ENCODE measurements around the gene PCNX1. TPM values are rescaled to one million over a fixed set of nuclear protein-coding genes. Genes with fewer than 3 reads are reported as not detected.
A peak's percentile ranks its signal among the peaks of the same experiment; 100 is the strongest.
"Not testable (repeated sequence)": the region's sequence is repeated elsewhere in the genome, so short reads cannot be mapped to it uniquely, and the experiment has no call there.

The PCNX1 gene
- total and polyA plus RNA-seq, 4 experiments from 2014 or later = 10.7 to 128 (median 68.4) TPM

GRCh38 chr14:71129716-71130490 is 222.6 kb downstream of the PCNX1 start:
- peak overlapping the region in 1 of 8 donors; percentile 15 for H3K4me3 Mint-ChIP-seq
- POLR2A ChIA-PET (ENCODE audit: partially characterized antibody); H3K9me3 Mint-ChIP-seq: not testable (repeated sequence)

GRCh38 chr14:71130491-71131179 is 223.4 kb downstream of the PCNX1 start:
- Mint-ChIP-seq H3K4me3 (peak overlapping the region in 1 of 8 donors; percentile 11), H3K36me3 (no peaks in the 10 kb centered on the region), H3K4me1 (peaks cover 0 to 11% (median 8%) of the 10 kb centered on the region in 4 donors), H3K27ac (peak overlapping the region in 1 of 7 donors; percentile 14), H3K27me3 (no peaks in the 10 kb centered on the region), H3K9me3 (peaks cover 0 to 3% (median 0%) of the 10 kb centered on the region in 8 donors)
- DNase-seq = no peak
- no peak overlapping the region for H3K4me3 ChIP-seq (ENCODE audit: low read length in 2 of 2)
- intact Hi-C loops (cut with micrococcal nuclease) = no loop called here
- ChIA-PET CTCF (ENCODE audit: partially characterized antibody) (interaction anchor here (2.3 kb wide), 1 partner anchor 622 kb away, joined by 9 read pairs; no protein-coding TSS in a partner anchor), POLR2A (ENCODE audit: partially characterized antibody) (no interaction called here)
- H3K4me1 ChIP-seq (ENCODE audit: insufficient read depth, low read length) = no peaks in the 10 kb centered on the region
- H3K36me3 ChIP-seq (ENCODE audit: insufficient read depth, low read length) = no peaks in the 10 kb centered on the region
- no peaks in the 10 kb centered on the region for H3K9me3 ChIP-seq (ENCODE audit: control insufficient read depth in 1 of 2, low read length in 2 of 2)
- no peaks in the 10 kb centered on the region for H3K27me3 ChIP-seq (ENCODE audit: insufficient read depth, low read length)
- H3K27ac ChIP-seq (ENCODE audit: low read depth, low read length) = no peak overlapping the region

More at GRCh38 chr14:71129716-71130490, 222.6 kb downstream of the PCNX1 start:
- H3K27ac Mint-ChIP-seq; H3K4me1 ChIP-seq (ENCODE audit: insufficient read depth, low read length); DNase-seq; H3K27me3 ChIP-seq (ENCODE audit: insufficient read depth, low read length); CTCF ChIA-PET (ENCODE audit: partially characterized antibody); H3K27me3 Mint-ChIP-seq; H3K36me3 Mint-ChIP-seq; H3K27ac ChIP-seq (ENCODE audit: low read depth, low read length); H3K36me3 ChIP-seq (ENCODE audit: insufficient read depth, low read length); intact Hi-C loops (cut with micrococcal nuclease); H3K9me3 ChIP-seq (ENCODE audit: control insufficient read depth in 1 of 2, low read length in 2 of 2); H3K4me3 ChIP-seq (ENCODE audit: low read length in 2 of 2): not testable (repeated sequence)
- H3K4me1 Mint-ChIP-seq = peaks cover 0 to 11% (median 8%) of the 10 kb centered on the region in 4 donors

- Mint-ChIP-seq H3K36me3 (no peaks in the 10 kb centered on the region), H3K4me3 (no peak overlapping the region), H3K4me1 (peaks cover 0 to 11% (median 8%) of the 10 kb centered on the region in 4 donors), H3K27ac (peak overlapping the region in 2 of 7 donors; percentile 2 to 36), H3K27me3 (no peaks in the 10 kb centered on the region), H3K9me3 (peaks cover 0 to 2% (median 0%) of the 10 kb centered on the region in 8 donors)
- CTCF ChIA-PET (ENCODE audit: partially characterized antibody) = interaction anchor here (2.3 to 12.7 kb wide), 2 partner anchors 619 to 620 kb away, joined by 9 to 235 read pairs; no protein-coding TSS in a partner anchor
- intact Hi-C loops (cut with micrococcal nuclease) = no loop called here
- DNase-seq = no peak
- Histone ChIP-seq H3K4me3 (ENCODE audit: low read length in 2 of 2) (no peak overlapping the region), H3K36me3 (ENCODE audit: insufficient read depth, low read length) (no peaks in the 10 kb centered on the region), H3K4me1 (ENCODE audit: insufficient read depth, low read length) (no peaks in the 10 kb centered on the region), H3K27me3 (ENCODE audit: insufficient read depth, low read length) (no peaks in the 10 kb centered on the region), H3K9me3 (ENCODE audit: control insufficient read depth in 1 of 2, low read length in 2 of 2) (no peaks in the 10 kb centered on the region), H3K27ac (ENCODE audit: low read depth, low read length) (no peak overlapping the region)
- POLR2A ChIA-PET (ENCODE audit: partially characterized antibody) = no interaction called here
These were observed 226.0 kb downstream of the PCNX1 start for GRCh38 chr14:71133296-71133695.

GRCh38 chr14:71135496-71135895 is 228.2 kb downstream of the PCNX1 start:
- no peaks in the 10 kb centered on the region for H3K9me3 ChIP-seq (ENCODE audit: control insufficient read depth in 1 of 2, low read length in 2 of 2)
- H3K4me3 ChIP-seq (ENCODE audit: low read length in 2 of 2) = no peak overlapping the region
- ChIA-PET POLR2A (ENCODE audit: partially characterized antibody) (no interaction called here), CTCF (ENCODE audit: partially characterized antibody) (interaction anchor here (1.1 to 12.7 kb wide), 3 partner anchors 186 to 617 kb away, joined by 3 to 235 read pairs (median 3); no protein-coding TSS in a partner anchor)
- DNase-seq = no peak
- H3K36me3 Mint-ChIP-seq = no peaks in the 10 kb centered on the region
- H3K4me3 Mint-ChIP-seq = no peak overlapping the region
- peaks cover 0 to 3% of the 10 kb centered on the region in 2 donors for H3K27me3 Mint-ChIP-seq
- peaks cover 5 to 10% (median 8%) of the 10 kb centered on the region in 4 donors for H3K4me1 Mint-ChIP-seq
- H3K36me3 ChIP-seq (ENCODE audit: insufficient read depth, low read length) = no peaks in the 10 kb centered on the region
- H3K27ac Mint-ChIP-seq = no peak overlapping the region
- peaks cover 5% of the 10 kb centered on the region for H3K4me1 ChIP-seq (ENCODE audit: insufficient read depth, low read length)
- H3K9me3 Mint-ChIP-seq = peaks cover 0 to 4% (median 0%) of the 10 kb centered on the region in 8 donors
- H3K27me3 ChIP-seq (ENCODE audit: insufficient read depth, low read length) = no peaks in the 10 kb centered on the region
- intact Hi-C loops (cut with micrococcal nuclease) = loop anchor here (5.0 kb wide), 1 partner anchor 267 kb away; no protein-coding TSS in a partner anchor
- no peak overlapping the region for H3K27ac ChIP-seq (ENCODE audit: low read depth, low read length)

- no peaks in the 10 kb centered on the region for H3K27me3 ChIP-seq (ENCODE audit: insufficient read depth, low read length)
- intact Hi-C loops (cut with micrococcal nuclease) = loop anchor here (5.0 kb wide), 1 partner anchor 266 kb away; no protein-coding TSS in a partner anchor
- Mint-ChIP-seq H3K27ac (no peak overlapping the region), H3K4me1 (peaks cover 5 to 9% (median 5%) of the 10 kb centered on the region in 4 donors), H3K36me3 (no peaks in the 10 kb centered on the region), H3K9me3 (peaks cover 0 to 4% (median 0%) of the 10 kb centered on the region in 8 donors), H3K27me3 (peaks cover 0 to 3% of the 10 kb centered on the region in 2 donors), H3K4me3 (no peak overlapping the region)
- ChIA-PET CTCF (ENCODE audit: partially characterized antibody) (interaction anchor here (1.1 to 12.7 kb wide), 3 partner anchors 186 to 617 kb away, joined by 3 to 235 read pairs (median 3); no protein-coding TSS in a partner anchor), POLR2A (ENCODE audit: partially characterized antibody) (no interaction called here)
- H3K27ac ChIP-seq (ENCODE audit: low read depth, low read length) = no peak overlapping the region
- H3K9me3 ChIP-seq (ENCODE audit: control insufficient read depth in 1 of 2, low read length in 2 of 2) = no peaks in the 10 kb centered on the region
- H3K4me3 ChIP-seq (ENCODE audit: low read length in 2 of 2) = no peak overlapping the region
- H3K4me1 ChIP-seq (ENCODE audit: insufficient read depth, low read length) = peaks cover 5% of the 10 kb centered on the region
- no peaks in the 10 kb centered on the region for H3K36me3 ChIP-seq (ENCODE audit: insufficient read depth, low read length)
- DNase-seq = no peak
These were observed 228.7 kb downstream of the PCNX1 start for GRCh38 chr14:71135911-71136310.

GRCh38 chr14:71136386-71137060 is 229.3 kb downstream of the PCNX1 start:
- H3K27me3 Mint-ChIP-seq = peaks cover 0 to 3% of the 10 kb centered on the region in 2 donors
- H3K4me1 ChIP-seq (ENCODE audit: insufficient read depth, low read length) = peaks cover 5% of the 10 kb centered on the region
- no peaks in the 10 kb centered on the region for H3K36me3 ChIP-seq (ENCODE audit: insufficient read depth, low read length)
- peaks cover 0 to 4% (median 0%) of the 10 kb centered on the region in 8 donors for H3K9me3 Mint-ChIP-seq
- H3K27ac ChIP-seq (ENCODE audit: low read depth, low read length) = no peak overlapping the region
- ChIA-PET POLR2A (ENCODE audit: partially characterized antibody) (no interaction called here), CTCF (ENCODE audit: partially characterized antibody) (interaction anchor here (1.0 to 12.7 kb wide), 5 partner anchors 8 to 616 kb away, joined by 3 to 235 read pairs (median 3); no protein-coding TSS in a partner anchor)
- H3K4me3 Mint-ChIP-seq = no peak overlapping the region
- no peak for DNase-seq
- no peaks in the 10 kb centered on the region for H3K9me3 ChIP-seq (ENCODE audit: control insufficient read depth in 1 of 2, low read length in 2 of 2)
- intact Hi-C loops (cut with micrococcal nuclease) = loop anchor here (5.0 kb wide), 1 partner anchor 266 kb away; no protein-coding TSS in a partner anchor
- H3K27ac Mint-ChIP-seq = peak overlapping the region in 2 of 7 donors; percentile 38 to 84
- H3K36me3 Mint-ChIP-seq = no peaks in the 10 kb centered on the region
- H3K27me3 ChIP-seq (ENCODE audit: insufficient read depth, low read length) = no peaks in the 10 kb centered on the region
- H3K4me3 ChIP-seq (ENCODE audit: low read length in 2 of 2) = no peak overlapping the region
- peaks cover 0 to 6% (median 3%) of the 10 kb centered on the region in 4 donors for H3K4me1 Mint-ChIP-seq

All from CD4-positive, alpha-beta memory T cell (primary cell).